GM23338 (cell line): ENCODE data around the gene MTERF2. TPM values are rescaled to one million over a fixed set of nuclear protein-coding genes. Genes with fewer than 3 reads are reported as not detected.

Source experiments
- ATAC-seq: fragments of 200-7000 bp; cut with Tn5 transposase; 3 replicates; pipeline ENCODE4 v1.9.1; 2020
- DNase-seq: peaks from one replicate; pipeline ENCODE4 v3.0.0-alpha.2; 2015; ENCODE audit warnings: low spot score
- H2AFZ ChIP-seq: fragments of 200-600 bp; sonication (generic); 2 replicates; pipeline ENCODE4 v1.8.0; 2016; ENCODE audit warnings: antibody characterized with exemption, mild to moderate bottlenecking, moderate library complexity
- H3F3A ChIP-seq: fragments of 200-600 bp; sonication (generic); replicated peaks from 2 replicates; pipeline ENCODE4 v1.8.0; 2017; ENCODE audit warnings: antibody characterized with exemption, mixed run types, low read depth
- H3K27ac ChIP-seq: fragments of 200-600 bp; sonication (generic); 2 replicates; pipeline ENCODE4 v1.6.1; 2016; ENCODE audit warnings: low read depth
- H3K27me3 ChIP-seq: fragments of 200-600 bp; sonication (generic); 2 replicates; pipeline ENCODE4 v1.8.0; 2016; ENCODE audit warnings: mild to moderate bottlenecking, mixed run types, moderate library complexity; ENCODE audit not compliant: insufficient read depth
- H3K36me3 ChIP-seq: fragments of 200-600 bp; sonication (generic); 2 replicates; pipeline ENCODE4 v1.8.0; 2016; ENCODE audit warnings: mild to moderate bottlenecking; ENCODE audit not compliant: insufficient read depth
- H3K4me1 ChIP-seq: fragments of 200-600 bp; sonication (generic); 2 replicates; pipeline ENCODE4 v1.8.0; 2016; ENCODE audit warnings: mild to moderate bottlenecking, moderate library complexity; ENCODE audit not compliant: insufficient read depth
- H3K4me2 ChIP-seq: fragments of 200-600 bp; sonication (generic); 2 replicates; pipeline ENCODE4 v1.7.1; 2017; ENCODE audit warnings: mixed run types
- H3K4me3 ChIP-seq: fragments of 200-600 bp; sonication (generic); 2 replicates; pipeline ENCODE4 v1.6.1; 2016; ENCODE audit warnings: mixed run types
- H3K79me2 ChIP-seq: fragments of 200-600 bp; sonication (generic); replicated peaks from 2 replicates; pipeline ENCODE4 v1.8.0; 2017; ENCODE audit warnings: mild to moderate bottlenecking; ENCODE audit not compliant: insufficient read depth
- H3K9me2 ChIP-seq: fragments of 200-600 bp; sonication (generic); 2 replicates; pipeline ENCODE4 v1.8.0; 2017; ENCODE audit not compliant: insufficient read depth
- H4K20me1 ChIP-seq: fragments of 200-600 bp; sonication (generic); replicated peaks from 2 replicates; pipeline ENCODE4 v1.8.0; 2017; ENCODE audit warnings: mild to moderate bottlenecking; ENCODE audit not compliant: insufficient read depth
- H3K27ac Mint-ChIP-seq: 2 replicates; pipeline ENCODE4 v1.8.0; 2020; ENCODE audit warnings: inconsistent platforms, mild to moderate bottlenecking, moderate library complexity, mixed read lengths
- H3K27me3 Mint-ChIP-seq: 3 replicates; pipeline ENCODE4 v1.8.0; 2022; ENCODE audit warnings: low read depth, mild to moderate bottlenecking, moderate library complexity, mixed read lengths, inconsistent platforms; ENCODE audit not compliant: insufficient read depth, poor library complexity
- H3K36me3 Mint-ChIP-seq: 3 replicates; pipeline ENCODE4 v1.8.0; 2021; ENCODE audit warnings: low read depth, mild to moderate bottlenecking, inconsistent platforms, moderate library complexity, mixed read lengths
- H3K4me1 Mint-ChIP-seq: 3 replicates; pipeline ENCODE4 v1.8.0; 2020; ENCODE audit warnings: mild to moderate bottlenecking, inconsistent platforms, mixed read lengths
- H3K4me3 Mint-ChIP-seq: 3 replicates; pipeline ENCODE4 v1.8.0; 2021; ENCODE audit warnings: moderate library complexity, mild to moderate bottlenecking, inconsistent platforms, mixed read lengths
- H3K9me3 Mint-ChIP-seq: 3 replicates; pipeline ENCODE4 v1.8.0; 2020; ENCODE audit warnings: moderate library complexity, mild to moderate bottlenecking, inconsistent platforms, mixed read lengths
- CREB1 ChIP-seq: fragments of 250-450 bp; sonication (Bioruptor Pico); IDR thresholded peaks from 2 replicates; pipeline ENCODE4 v1.5.0; 2020; ENCODE audit warnings: low read depth, mild to moderate bottlenecking, moderate library complexity
- EZH2 ChIP-seq: fragments of 200-600 bp; sonication (generic); IDR thresholded peaks from one replicate; pipeline ENCODE4 v1.8.0; 2017; ENCODE audit warnings: antibody characterized with exemption, mild to moderate bottlenecking, low read depth; ENCODE audit not compliant: unreplicated experiment
- EZH2phosphoT487 ChIP-seq: fragments of 200-600 bp; sonication (generic); IDR thresholded peaks from one replicate; pipeline ENCODE4 v1.8.1; 2018; ENCODE audit warnings: antibody characterized with exemption; ENCODE audit not compliant: unreplicated experiment
- JUNB ChIP-seq: IDR thresholded peaks from one replicate; pipeline ENCODE4 v1.6.1; 2016; ENCODE audit warnings: antibody characterized with exemption; ENCODE audit not compliant: unreplicated experiment
- POLR2AphosphoS5 ChIP-seq: IDR thresholded peaks from 2 replicates; pipeline ENCODE4 v1.6.1; 2016; ENCODE audit warnings: antibody characterized with exemption, low read depth
- ZNF114 ChIP-seq: fragments of 250-450 bp; sonication (Bioruptor Pico); IDR thresholded peaks from 2 replicates; pipeline ENCODE4 v1.5.0; 2020; ENCODE audit warnings: mild to moderate bottlenecking, moderate library complexity
- ZNF331 ChIP-seq: fragments of 250-450 bp; sonication (Bioruptor Pico); IDR thresholded peaks from 2 replicates; pipeline ENCODE4 v1.5.0; 2020; ENCODE audit warnings: low read depth, mild to moderate bottlenecking, moderate library complexity
- polyA plus RNA-seq: library from polyadenylated mRNA; unstranded; fragments of >200 nt; fragmentation: Nextera tagmentation; extraction: Ambion mirVana; gene quantifications from 2 replicates; pipeline ENCODE4 v1.2.1, GENCODE V29; 2016
- total RNA-seq: library from RNA; depleted of rRNA; stranded (reverse); fragments of >200 nt; shearing (Covaris generic); gene quantifications from 2 replicates; pipeline ENCODE4 v1.2.3, GENCODE V29; 2014
- TF ChIP-seq, protein P1 (sequence below): IDR thresholded peaks from one replicate; pipeline ENCODE4 v1.6.1; 2018; ENCODE audit warnings: antibody characterized with exemption; ENCODE audit not compliant: unreplicated experiment
- TF ChIP-seq, protein P2 (sequence below): fragments of 250-450 bp; sonication (Bioruptor Pico); IDR thresholded peaks from 2 replicates; pipeline ENCODE4 v1.5.0; 2020; ENCODE audit warnings: mild to moderate bottlenecking, moderate library complexity

The MTERF2 gene
- total and polyA plus RNA-seq, 2 experiments from 2014 or later = 9.2 to 11.0 TPM

DNA sequence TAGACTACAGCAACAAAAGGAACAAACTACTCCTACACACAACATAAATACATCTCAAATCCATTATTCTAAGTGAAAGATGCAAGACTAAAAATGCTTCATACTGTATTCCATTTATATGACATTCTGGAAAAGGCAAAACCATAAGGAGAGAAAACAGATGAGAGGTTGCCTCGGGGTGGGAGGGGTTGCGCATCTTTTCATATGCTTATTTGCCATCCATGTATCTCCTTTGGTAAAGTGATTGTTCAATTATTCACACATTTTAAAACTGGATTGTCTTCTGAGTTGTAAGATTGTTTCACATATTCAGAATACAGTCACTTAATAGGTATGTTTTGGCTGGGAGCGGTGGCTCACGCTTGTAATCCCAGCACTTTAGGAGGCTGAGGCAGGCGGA, 36.4 kb downstream of the MTERF2 start:
- H3K36me3 Mint-ChIP-seq = peaks cover 4% of the 10 kb centered on the region; the same call in 2 of the 3 replicates
- TF ChIP-seq JUNB (no peak), ZNF331 (no peak), ZNF114 (CRISPR knock-in tag) (no peak), EZH2phosphoT487 (no peak), EZH2 (no peak), POLR2AphosphoS5 (no peak), CREB1 (CRISPR knock-in tag) (no peak)
- TF ChIP-seq, protein P1, sequence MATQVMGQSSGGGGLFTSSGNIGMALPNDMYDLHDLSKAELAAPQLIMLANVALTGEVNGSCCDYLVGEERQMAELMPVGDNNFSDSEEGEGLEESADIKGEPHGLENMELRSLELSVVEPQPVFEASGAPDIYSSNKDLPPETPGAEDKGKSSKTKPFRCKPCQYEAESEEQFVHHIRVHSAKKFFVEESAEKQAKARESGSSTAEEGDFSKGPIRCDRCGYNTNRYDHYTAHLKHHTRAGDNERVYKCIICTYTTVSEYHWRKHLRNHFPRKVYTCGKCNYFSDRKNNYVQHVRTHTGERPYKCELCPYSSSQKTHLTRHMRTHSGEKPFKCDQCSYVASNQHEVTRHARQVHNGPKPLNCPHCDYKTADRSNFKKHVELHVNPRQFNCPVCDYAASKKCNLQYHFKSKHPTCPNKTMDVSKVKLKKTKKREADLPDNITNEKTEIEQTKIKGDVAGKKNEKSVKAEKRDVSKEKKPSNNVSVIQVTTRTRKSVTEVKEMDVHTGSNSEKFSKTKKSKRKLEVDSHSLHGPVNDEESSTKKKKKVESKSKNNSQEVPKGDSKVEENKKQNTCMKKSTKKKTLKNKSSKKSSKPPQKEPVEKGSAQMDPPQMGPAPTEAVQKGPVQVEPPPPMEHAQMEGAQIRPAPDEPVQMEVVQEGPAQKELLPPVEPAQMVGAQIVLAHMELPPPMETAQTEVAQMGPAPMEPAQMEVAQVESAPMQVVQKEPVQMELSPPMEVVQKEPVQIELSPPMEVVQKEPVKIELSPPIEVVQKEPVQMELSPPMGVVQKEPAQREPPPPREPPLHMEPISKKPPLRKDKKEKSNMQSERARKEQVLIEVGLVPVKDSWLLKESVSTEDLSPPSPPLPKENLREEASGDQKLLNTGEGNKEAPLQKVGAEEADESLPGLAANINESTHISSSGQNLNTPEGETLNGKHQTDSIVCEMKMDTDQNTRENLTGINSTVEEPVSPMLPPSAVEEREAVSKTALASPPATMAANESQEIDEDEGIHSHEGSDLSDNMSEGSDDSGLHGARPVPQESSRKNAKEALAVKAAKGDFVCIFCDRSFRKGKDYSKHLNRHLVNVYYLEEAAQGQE = no peak
- TF ChIP-seq, protein P2, sequence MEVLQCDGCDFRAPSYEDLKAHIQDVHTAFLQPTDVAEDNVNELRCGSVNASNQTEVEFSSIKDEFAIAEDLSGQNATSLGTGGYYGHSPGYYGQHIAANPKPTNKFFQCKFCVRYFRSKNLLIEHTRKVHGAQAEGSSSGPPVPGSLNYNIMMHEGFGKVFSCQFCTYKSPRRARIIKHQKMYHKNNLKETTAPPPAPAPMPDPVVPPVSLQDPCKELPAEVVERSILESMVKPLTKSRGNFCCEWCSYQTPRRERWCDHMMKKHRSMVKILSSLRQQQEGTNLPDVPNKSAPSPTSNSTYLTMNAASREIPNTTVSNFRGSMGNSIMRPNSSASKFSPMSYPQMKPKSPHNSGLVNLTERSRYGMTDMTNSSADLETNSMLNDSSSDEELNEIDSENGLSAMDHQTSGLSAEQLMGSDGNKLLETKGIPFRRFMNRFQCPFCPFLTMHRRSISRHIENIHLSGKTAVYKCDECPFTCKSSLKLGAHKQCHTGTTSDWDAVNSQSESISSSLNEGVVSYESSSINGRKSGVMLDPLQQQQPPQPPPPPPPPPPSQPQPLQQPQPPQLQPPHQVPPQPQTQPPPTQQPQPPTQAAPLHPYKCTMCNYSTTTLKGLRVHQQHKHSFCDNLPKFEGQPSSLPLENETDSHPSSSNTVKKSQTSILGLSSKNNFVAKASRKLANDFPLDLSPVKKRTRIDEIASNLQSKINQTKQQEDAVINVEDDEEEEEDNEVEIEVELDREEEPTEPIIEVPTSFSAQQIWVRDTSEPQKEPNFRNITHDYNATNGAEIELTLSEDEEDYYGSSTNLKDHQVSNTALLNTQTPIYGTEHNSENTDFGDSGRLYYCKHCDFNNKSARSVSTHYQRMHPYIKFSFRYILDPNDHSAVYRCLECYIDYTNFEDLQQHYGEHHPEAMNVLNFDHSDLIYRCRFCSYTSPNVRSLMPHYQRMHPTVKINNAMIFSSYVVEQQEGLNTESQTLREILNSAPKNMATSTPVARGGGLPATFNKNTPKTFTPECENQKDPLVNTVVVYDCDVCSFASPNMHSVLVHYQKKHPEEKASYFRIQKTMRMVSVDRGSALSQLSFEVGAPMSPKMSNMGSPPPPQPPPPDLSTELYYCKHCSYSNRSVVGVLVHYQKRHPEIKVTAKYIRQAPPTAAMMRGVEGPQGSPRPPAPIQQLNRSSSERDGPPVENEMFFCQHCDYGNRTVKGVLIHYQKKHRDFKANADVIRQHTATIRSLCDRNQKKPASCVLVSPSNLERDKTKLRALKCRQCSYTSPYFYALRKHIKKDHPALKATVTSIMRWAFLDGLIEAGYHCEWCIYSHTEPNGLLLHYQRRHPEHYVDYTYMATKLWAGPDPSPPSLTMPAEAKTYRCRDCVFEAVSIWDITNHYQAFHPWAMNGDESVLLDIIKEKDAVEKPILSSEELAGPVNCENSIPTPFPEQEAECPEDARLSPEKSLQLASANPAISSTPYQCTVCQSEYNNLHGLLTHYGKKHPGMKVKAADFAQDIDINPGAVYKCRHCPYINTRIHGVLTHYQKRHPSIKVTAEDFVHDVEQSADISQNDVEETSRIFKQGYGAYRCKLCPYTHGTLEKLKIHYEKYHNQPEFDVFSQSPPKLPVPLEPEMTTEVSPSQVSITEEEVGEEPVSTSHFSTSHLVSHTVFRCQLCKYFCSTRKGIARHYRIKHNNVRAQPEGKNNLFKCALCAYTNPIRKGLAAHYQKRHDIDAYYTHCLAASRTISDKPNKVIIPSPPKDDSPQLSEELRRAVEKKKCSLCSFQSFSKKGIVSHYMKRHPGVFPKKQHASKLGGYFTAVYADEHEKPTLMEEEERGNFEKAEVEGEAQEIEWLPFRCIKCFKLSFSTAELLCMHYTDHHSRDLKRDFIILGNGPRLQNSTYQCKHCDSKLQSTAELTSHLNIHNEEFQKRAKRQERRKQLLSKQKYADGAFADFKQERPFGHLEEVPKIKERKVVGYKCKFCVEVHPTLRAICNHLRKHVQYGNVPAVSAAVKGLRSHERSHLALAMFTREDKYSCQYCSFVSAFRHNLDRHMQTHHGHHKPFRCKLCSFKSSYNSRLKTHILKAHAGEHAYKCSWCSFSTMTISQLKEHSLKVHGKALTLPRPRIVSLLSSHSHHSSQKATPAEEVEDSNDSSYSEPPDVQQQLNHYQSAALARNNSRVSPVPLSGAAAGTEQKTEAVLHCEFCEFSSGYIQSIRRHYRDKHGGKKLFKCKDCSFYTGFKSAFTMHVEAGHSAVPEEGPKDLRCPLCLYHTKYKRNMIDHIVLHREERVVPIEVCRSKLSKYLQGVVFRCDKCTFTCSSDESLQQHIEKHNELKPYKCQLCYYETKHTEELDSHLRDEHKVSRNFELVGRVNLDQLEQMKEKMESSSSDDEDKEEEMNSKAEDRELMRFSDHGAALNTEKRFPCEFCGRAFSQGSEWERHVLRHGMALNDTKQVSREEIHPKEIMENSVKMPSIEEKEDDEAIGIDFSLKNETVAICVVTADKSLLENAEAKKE (CRISPR knock-in tag) = no peak

More for the DNA sequence above, 36.4 kb downstream of the MTERF2 start:
- Mint-ChIP-seq H3K4me1 (no peaks in the 10 kb centered on the region), H3K27me3 (peaks cover 8% of the 10 kb centered on the region), H3K27ac (no peak overlapping the region), H3K4me3 (no peak overlapping the region), H3K9me3 (peaks cover 41% of the 10 kb centered on the region)
- Histone ChIP-seq H3K4me2 (no peak overlapping the region), H3K79me2 (no peaks in the 10 kb centered on the region), H2AFZ (no peak overlapping the region), H3F3A (0 out of 2 replicates have a peak, but pooled peaks cover 6% of the 10 kb centered on the region), H3K9me2 (0 out of 2 replicates have a peak, but pooled peaks cover 2% of the 10 kb centered on the region), H3K4me1 (peaks cover 4% of the 10 kb centered on the region; the same call in 1 of the 2 replicates), H3K4me3 (no peak overlapping the region), H4K20me1 (no peaks in the 10 kb centered on the region), H3K27me3 (peaks cover 19% of the 10 kb centered on the region), H3K27ac (no peak overlapping the region), H3K36me3 (no peaks in the 10 kb centered on the region; the same call in 1 of the 2 replicates)
- ATAC-seq (no peak), DNase-seq (no peak)
